Endothelial cell of umbilical vein (primary cell): ENCODE measurements around the gene GTF3C1. TPM values are rescaled to one million over a fixed set of nuclear protein-coding genes. Genes with fewer than 3 reads are reported as not detected.

Experiments
- BruUV-seq: library from RNA; stranded (reverse); fragments of 400-500 nt; replicated peaks from 2 replicates; lab custom pipeline; 2021; lab: Mats Ljungman, UMichigan
- CTCF ChIA-PET: fragments of 300-600, 350-600 bp; sonication (Branson Sonifier 250); formaldehyde crosslinking; loops from one replicate; lab custom pipeline; 2021; ENCODE audit warnings: antibody characterized with exemption, inconsistent platforms; lab: Charles Lee
- POLR2A ChIA-PET: fragments of 300-600, 350-600 bp; sonication (Branson Sonifier 250); formaldehyde crosslinking; loops from one replicate; lab custom pipeline; 2021; ENCODE audit warnings: antibody characterized with exemption, inconsistent platforms; lab: Charles Lee
- DNase-seq: peaks from one replicate; pipeline ENCODE4 v3.0.0-alpha.2; 2011; ENCODE audit warnings: low read depth, low spot score
- FAIRE-seq: peaks from 2 replicates; lab custom pipeline; 2011; peaks lifted over from hg19 to GRCh38; lab: Jason Lieb, UNC
- H2AFZ ChIP-seq: 2 replicates; pipeline ENCODE4 v1.6.0; 2012; ENCODE audit warnings: low read depth, low read length, control low read depth, inconsistent platforms
- H3K27ac ChIP-seq: 2 replicates; pipeline ENCODE4 v1.5.1; 2011; ENCODE audit warnings: low read depth, mild to moderate bottlenecking, control low read depth, low read length, moderate library complexity; ENCODE audit not compliant: insufficient read depth
- H3K27me3 ChIP-seq, 2 experiments: 2 replicates each; pipeline versions ENCODE4 v1.6.0 to v1.6.1; 2011; ENCODE audit warnings: low read length in 2 of 2, mixed read lengths in 1 of 2; ENCODE audit not compliant: control insufficient read depth in 2 of 2, insufficient read depth in 2 of 2
- H3K36me3 ChIP-seq, 2 experiments: 2 replicates in 1 of 2; 3 replicates in 1 of 2; pipeline ENCODE4 v1.5.1; 2011; ENCODE audit warnings: low read length in 2 of 2, mild to moderate bottlenecking in 1 of 2, moderate library complexity in 1 of 2; ENCODE audit not compliant: control insufficient read depth in 2 of 2, insufficient read depth in 2 of 2; ENCODE audit errors: extremely low read depth in 1 of 2
- H3K4me1 ChIP-seq: 3 replicates; pipeline ENCODE4 v1.5.1; 2011; ENCODE audit warnings: mild to moderate bottlenecking, low read length; ENCODE audit not compliant: control insufficient read depth, insufficient read depth; ENCODE audit errors: extremely low read depth
- H3K4me2 ChIP-seq: 2 replicates; pipeline ENCODE4 v1.6.1; 2011; ENCODE audit warnings: low read length, control low read depth, mixed read lengths; ENCODE audit not compliant: insufficient read depth
- H3K4me3 ChIP-seq, 3 experiments: fragments of 200-600 bp in 1 of 3; sonication (generic), shearing (Covaris generic) in 1 of 3; replicated peaks in 1 of 3; 2 replicates each; pipeline ENCODE4 v1.5.1; 2011 to 2016; ENCODE audit warnings: control low read depth in 3 of 3, low read length in 3 of 3, mild to moderate bottlenecking in 2 of 3, inconsistent platforms in 1 of 3, low read depth in 1 of 3, moderate library complexity in 1 of 3; ENCODE audit not compliant: insufficient read depth in 1 of 3
- H3K79me2 ChIP-seq: 2 replicates; pipeline ENCODE4 v1.6.0; 2012; ENCODE audit warnings: low read length, inconsistent platforms; ENCODE audit not compliant: control insufficient read depth, insufficient read depth
- H3K9ac ChIP-seq: replicated peaks from 2 replicates; pipeline ENCODE3; 2011; ENCODE audit warnings: low read length, control low read depth; ENCODE audit not compliant: insufficient read depth; ENCODE audit errors: extremely low read depth
- H3K9me1 ChIP-seq: replicated peaks from 3 replicates; pipeline ENCODE4 v1.6.0; 2011; ENCODE audit warnings: mild to moderate bottlenecking, low read length; ENCODE audit not compliant: control insufficient read depth, insufficient read depth; ENCODE audit errors: extremely low read depth
- H3K9me3 ChIP-seq: replicated peaks from 2 replicates; pipeline ENCODE4 v1.5.1; 2012; ENCODE audit warnings: low read length, inconsistent platforms; ENCODE audit not compliant: control insufficient read depth, insufficient read depth
- H4K20me1 ChIP-seq: replicated peaks from 2 replicates; pipeline ENCODE3; 2011; ENCODE audit warnings: mild to moderate bottlenecking, low read length; ENCODE audit not compliant: control insufficient read depth, insufficient read depth; ENCODE audit errors: extremely low read depth
- EZH2 ChIP-seq: IDR thresholded peaks from 2 replicates; pipeline ENCODE4 v1.6.1; 2012; ENCODE audit warnings: borderline replicate concordance, low read depth, mild to moderate bottlenecking, moderate library complexity, low read length, inconsistent platforms; ENCODE audit not compliant: severe bottlenecking
- FOS ChIP-seq: IDR thresholded peaks from 2 replicates; pipeline ENCODE4 v1.6.1; 2011; ENCODE audit warnings: mild to moderate bottlenecking, low read length, moderate library complexity, borderline replicate concordance; ENCODE audit not compliant: insufficient read depth
- GATA2 ChIP-seq: IDR thresholded peaks from 2 replicates; pipeline ENCODE4 v1.7.0; 2011; ENCODE audit warnings: low read depth, mild to moderate bottlenecking, moderate library complexity, mixed read lengths, low read length; ENCODE audit not compliant: insufficient read length, insufficient read depth
- JUN ChIP-seq: IDR thresholded peaks from 2 replicates; pipeline ENCODE4 v1.6.1; 2011; ENCODE audit warnings: borderline replicate concordance, low read depth; ENCODE audit not compliant: insufficient read length, insufficient read depth
- MYC ChIP-seq: IDR thresholded peaks from one replicate; pipeline ENCODE4 v1.6.1; 2011; ENCODE audit warnings: mild to moderate bottlenecking, low read depth, low read length
- POLR2A ChIP-seq: IDR thresholded peaks from 2 replicates; pipeline ENCODE4 v1.6.1; 2012; ENCODE audit warnings: low read depth, mild to moderate bottlenecking, control low read depth, low read length
- POLR2AphosphoS5 ChIP-seq: IDR thresholded peaks from 2 replicates; pipeline ENCODE4 v1.6.1; 2012; ENCODE audit warnings: low read depth, mild to moderate bottlenecking, control low read depth, low read length, moderate library complexity; ENCODE audit not compliant: insufficient read depth
- dilution Hi-C: fragments of 300-500 bp; cut with MboI; formaldehyde crosslinking; loops from one replicate; pipeline ENCODE4 v1.15.0; 2019; ENCODE audit warnings: low sequenced_read_pairs; ENCODE audit not compliant: extremely low pct_ligation_motif_present
- intact Hi-C: fragments of 100-400 bp; cut with micrococcal nuclease; formaldehyde crosslinking; loops from one replicate; pipeline ENCODE4 v1.10.0; 2022
- polyA plus RNA-seq, 4 experiments: library from polyadenylated mRNA; depleted of rRNA in 3 of 4; stranded (reverse) in 3 of 4; unstranded in 1 of 4; fragments of >200 nt; gene quantifications; 2 replicates each; pipeline versions ENCODE4 v1.2.1 to v1.2.3, GENCODE V29; 2011 to 2012; ENCODE audit warnings: missing spikeins in 1 of 4
- total RNA-seq: library from RNA; stranded (reverse); gene quantifications from 2 replicates; pipeline ENCODE4 v1.2.3, GENCODE V29; 2021
- TF ChIP-seq, protein P1 (sequence below), 2 donors: IDR thresholded peaks; 1 replicate in 1 of 2; 2 replicates in 1 of 2; pipeline ENCODE4 v1.5.1; 2011; ENCODE audit warnings: low read length in 2 of 2, mild to moderate bottlenecking in 2 of 2, moderate library complexity in 2 of 2, control low read depth in 1 of 2, inconsistent platforms in 1 of 2, low read depth in 1 of 2; ENCODE audit not compliant: insufficient read depth in 1 of 2; ENCODE audit errors: extremely low read depth in 1 of 2
- TF ChIP-seq, protein P2 (sequence below): IDR thresholded peaks from 2 replicates; pipeline ENCODE4 v1.6.1; 2011; ENCODE audit not compliant: insufficient read depth, insufficient read length

Gene GTF3C1
- total and polyA plus RNA-seq, 2 donors (not counting 3 experiments of a cell fraction or from before 2014, with no cell fraction given), result 58.1 to 86.1 TPM

DNA sequence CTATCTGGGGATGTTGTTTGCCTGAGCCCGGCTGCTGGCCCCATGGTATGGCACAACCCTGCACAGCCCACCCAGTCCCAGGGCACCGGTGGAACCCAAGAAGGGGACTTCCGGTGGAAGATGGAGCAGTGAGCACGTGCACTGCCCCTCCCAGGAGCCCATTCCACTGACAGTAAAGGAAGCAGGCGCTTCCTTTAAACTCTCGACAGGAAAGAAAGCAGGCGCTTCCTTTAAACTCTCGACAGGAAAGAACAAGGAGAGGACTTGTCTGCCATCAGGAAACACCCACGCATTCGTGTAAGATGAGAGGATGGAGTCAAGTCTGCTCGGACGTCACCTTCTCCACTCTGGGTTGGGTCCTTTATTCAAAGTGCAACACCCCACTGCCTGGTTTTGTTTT lies 94.0 kb downstream of the GTF3C1 start:
- no TSS peak for BruUV-seq
- dilution Hi-C loops, result no loop called here
- peak; percentile 74 for FAIRE-seq

DNA sequence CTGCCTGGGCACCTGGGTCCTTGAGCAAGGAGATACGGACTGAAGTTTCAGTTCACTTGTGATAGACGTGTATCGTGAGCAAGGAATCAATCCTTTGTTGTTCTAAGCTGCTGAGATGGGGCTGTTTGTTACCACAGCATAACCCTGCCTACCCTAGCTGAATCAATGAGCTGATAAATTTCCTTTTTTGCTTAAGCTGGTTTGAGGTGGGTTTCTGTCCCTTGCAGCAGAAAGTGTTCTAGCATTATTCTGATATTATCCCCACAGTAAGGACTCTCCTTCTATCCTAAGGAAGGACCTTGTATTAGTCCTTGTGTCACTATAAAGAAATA lies 96.3 kb downstream of the GTF3C1 start:
- CTCF ChIA-PET, result interaction anchor here (1.9 kb wide), 1 partner anchor 274 kb away, joined by 11 read pairs; no protein-coding TSS in a partner anchor
- no TSS peak for BruUV-seq
- H3K27me3 ChIP-seq, result no peaks in the 10 kb centered on the region
- H3K4me1 ChIP-seq, result peaks cover 29% of the 10 kb centered on the region
- no peak overlapping the region for H2AFZ ChIP-seq
- H3K36me3 ChIP-seq, result no peaks in the 10 kb centered on the region
- H3K9me3 ChIP-seq, result no peaks in the 10 kb centered on the region
- no peak overlapping the region for H3K4me3 ChIP-seq
- dilution Hi-C loops (no loop called here), intact Hi-C loops (no loop called here)
- TF ChIP-seq POLR2A (no peak), FOS (no peak), EZH2 (no peak), JUN (no peak), POLR2AphosphoS5 (no peak), MYC (no peak), GATA2 (no peak)
- TF ChIP-seq, protein P1, sequence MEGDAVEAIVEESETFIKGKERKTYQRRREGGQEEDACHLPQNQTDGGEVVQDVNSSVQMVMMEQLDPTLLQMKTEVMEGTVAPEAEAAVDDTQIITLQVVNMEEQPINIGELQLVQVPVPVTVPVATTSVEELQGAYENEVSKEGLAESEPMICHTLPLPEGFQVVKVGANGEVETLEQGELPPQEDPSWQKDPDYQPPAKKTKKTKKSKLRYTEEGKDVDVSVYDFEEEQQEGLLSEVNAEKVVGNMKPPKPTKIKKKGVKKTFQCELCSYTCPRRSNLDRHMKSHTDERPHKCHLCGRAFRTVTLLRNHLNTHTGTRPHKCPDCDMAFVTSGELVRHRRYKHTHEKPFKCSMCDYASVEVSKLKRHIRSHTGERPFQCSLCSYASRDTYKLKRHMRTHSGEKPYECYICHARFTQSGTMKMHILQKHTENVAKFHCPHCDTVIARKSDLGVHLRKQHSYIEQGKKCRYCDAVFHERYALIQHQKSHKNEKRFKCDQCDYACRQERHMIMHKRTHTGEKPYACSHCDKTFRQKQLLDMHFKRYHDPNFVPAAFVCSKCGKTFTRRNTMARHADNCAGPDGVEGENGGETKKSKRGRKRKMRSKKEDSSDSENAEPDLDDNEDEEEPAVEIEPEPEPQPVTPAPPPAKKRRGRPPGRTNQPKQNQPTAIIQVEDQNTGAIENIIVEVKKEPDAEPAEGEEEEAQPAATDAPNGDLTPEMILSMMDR (IDR thresholded peaks at IDR 0.05; ENCODE audit: extremely low read depth in 1 of 2, insufficient read depth in 1 of 2, low read depth in 1 of 2, low read length in 2 of 2), result no peak
- TF ChIP-seq, protein P2, sequence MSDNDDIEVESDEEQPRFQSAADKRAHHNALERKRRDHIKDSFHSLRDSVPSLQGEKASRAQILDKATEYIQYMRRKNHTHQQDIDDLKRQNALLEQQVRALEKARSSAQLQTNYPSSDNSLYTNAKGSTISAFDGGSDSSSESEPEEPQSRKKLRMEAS, result no peak
- H3K27ac ChIP-seq, result no peak overlapping the region
- no peak overlapping the region for H3K4me2 ChIP-seq
- no peaks in the 10 kb centered on the region for H4K20me1 ChIP-seq
- FAIRE-seq (no peak), DNase-seq (no peak)
- H3K79me2 ChIP-seq, result no peaks in the 10 kb centered on the region
- POLR2A ChIA-PET, result no interaction called here
- H3K9ac ChIP-seq, result no peak overlapping the region
- H3K9me1 ChIP-seq, result no peaks in the 10 kb centered on the region

More for the DNA sequence above, 94.0 kb downstream of the GTF3C1 start:
- Histone ChIP-seq H3K27ac (no peak overlapping the region), H2AFZ (peak overlapping the region; percentile 2), H3K79me2 (no peaks in the 10 kb centered on the region), H3K36me3 (peaks cover 0 to 8% of the 10 kb centered on the region in 2 experiments), H3K9ac (no peak overlapping the region), H3K9me1 (no peaks in the 10 kb centered on the region), H3K4me3 (no peak overlapping the region), H3K4me2 (peak overlapping the region; percentile 4), H3K9me3 (no peaks in the 10 kb centered on the region), H3K4me1 (peaks cover 16% of the 10 kb centered on the region), H4K20me1 (no peaks in the 10 kb centered on the region), H3K27me3 (no peaks in the 10 kb centered on the region)
- peak; percentile 28 for DNase-seq
- peak; percentile 29 for TF ChIP-seq POLR2AphosphoS5
- TF ChIP-seq, protein P2, result no peak
- TF ChIP-seq GATA2, result no peak
- POLR2A ChIA-PET, result no interaction called here
- intact Hi-C loops, result no loop called here
- CTCF ChIA-PET, result interaction anchor here (0.7 to 1.9 kb wide), 6 partner anchors 9 to 277 kb away, joined by 3 to 9 read pairs (median 3); partner anchors contain the start of gene KDM8
